ENCODE data around the gene SLC16A9.

DNA sequence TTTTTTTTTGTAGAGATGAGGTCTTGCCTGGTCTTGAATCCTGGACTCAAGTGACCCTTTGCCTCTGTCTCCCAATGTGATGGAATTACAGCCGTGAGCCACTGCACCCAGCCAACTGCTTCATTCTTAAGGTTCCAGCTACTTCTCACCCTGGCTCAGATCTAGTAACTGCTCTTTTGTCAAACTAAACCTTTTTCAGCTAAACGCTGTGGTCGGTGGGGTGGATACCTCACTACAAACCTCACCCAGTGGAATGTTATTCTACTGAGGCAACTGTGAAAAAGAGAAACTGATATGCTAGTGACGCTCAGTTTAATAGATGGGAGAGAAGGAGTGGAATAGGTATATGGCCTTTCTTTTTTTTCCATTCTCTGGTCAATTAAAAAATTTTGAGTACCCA is 45.3 kb upstream of the SLC16A9 start:
- TF ChIP-seq, protein P1, sequence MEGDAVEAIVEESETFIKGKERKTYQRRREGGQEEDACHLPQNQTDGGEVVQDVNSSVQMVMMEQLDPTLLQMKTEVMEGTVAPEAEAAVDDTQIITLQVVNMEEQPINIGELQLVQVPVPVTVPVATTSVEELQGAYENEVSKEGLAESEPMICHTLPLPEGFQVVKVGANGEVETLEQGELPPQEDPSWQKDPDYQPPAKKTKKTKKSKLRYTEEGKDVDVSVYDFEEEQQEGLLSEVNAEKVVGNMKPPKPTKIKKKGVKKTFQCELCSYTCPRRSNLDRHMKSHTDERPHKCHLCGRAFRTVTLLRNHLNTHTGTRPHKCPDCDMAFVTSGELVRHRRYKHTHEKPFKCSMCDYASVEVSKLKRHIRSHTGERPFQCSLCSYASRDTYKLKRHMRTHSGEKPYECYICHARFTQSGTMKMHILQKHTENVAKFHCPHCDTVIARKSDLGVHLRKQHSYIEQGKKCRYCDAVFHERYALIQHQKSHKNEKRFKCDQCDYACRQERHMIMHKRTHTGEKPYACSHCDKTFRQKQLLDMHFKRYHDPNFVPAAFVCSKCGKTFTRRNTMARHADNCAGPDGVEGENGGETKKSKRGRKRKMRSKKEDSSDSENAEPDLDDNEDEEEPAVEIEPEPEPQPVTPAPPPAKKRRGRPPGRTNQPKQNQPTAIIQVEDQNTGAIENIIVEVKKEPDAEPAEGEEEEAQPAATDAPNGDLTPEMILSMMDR (conservative IDR thresholded peaks at IDR 0.05 in 1 of 2, IDR thresholded peaks at IDR 0.05 in 1 of 2; ENCODE audit: extremely low read depth in 1 of 2, insufficient read depth in 1 of 2, low read depth in 1 of 2, low read length in 2 of 2) = no peak
- TF ChIP-seq EZH2 (IDR thresholded peaks at IDR 0.05; ENCODE audit: borderline replicate concordance, low read length) = no peak

Data from mammary epithelial cell (primary cell).